ENCODE data around the gene ZBTB38. TPM values are rescaled to one million over a fixed set of nuclear protein-coding genes. Genes with fewer than 3 reads are reported as not detected.

The ZBTB38 gene
- total RNA-seq, 1 donor = 326 TPM

- TF ChIP-seq CTCF (IDR thresholded peaks at IDR 0.05; ENCODE audit: insufficient read depth, low read depth, low read length) = no peak
- DNase-seq (ENCODE audit: low read depth) = peak; percentile 76
- no peak overlapping the region for H3K4me3 ChIP-seq (ENCODE audit: low read depth, low read length)
Measured at GRCh38 chr3:141400073-141400971, 32.0 kb downstream of the ZBTB38 start.

GRCh38 chr3:141401095-141401494 is 32.8 kb downstream of the ZBTB38 start:
- DNase-seq (ENCODE audit: low read depth) = peak; percentile 43
- no peak overlapping the region for H3K4me3 ChIP-seq (ENCODE audit: low read depth, low read length)
- TF ChIP-seq CTCF (IDR thresholded peaks at IDR 0.05; ENCODE audit: insufficient read depth, low read depth, low read length) = no peak

- TF ChIP-seq CTCF (IDR thresholded peaks at IDR 0.05; ENCODE audit: insufficient read depth, low read depth, low read length) = no peak
- DNase-seq (ENCODE audit: low read depth) = peak; percentile 41
- peak overlapping the region; percentile 70 for H3K4me3 ChIP-seq (ENCODE audit: low read depth, low read length)
Measured at GRCh38 chr3:141401573-141402475, 33.5 kb downstream of the ZBTB38 start.

GRCh38 chr3:141402476-141403171 is 34.3 kb downstream of the ZBTB38 start:
- no peak for TF ChIP-seq CTCF (IDR thresholded peaks at IDR 0.05; ENCODE audit: insufficient read depth, low read depth, low read length)
- H3K4me3 ChIP-seq (ENCODE audit: low read depth, low read length) = peak overlapping the region; percentile 70
- peak; percentile 83 for DNase-seq (ENCODE audit: low read depth)

- DNase-seq (ENCODE audit: low read depth) = peak; percentile 72
- peak overlapping the region; percentile 70 for H3K4me3 ChIP-seq (ENCODE audit: low read depth, low read length)
- no peak for TF ChIP-seq CTCF (IDR thresholded peaks at IDR 0.05; ENCODE audit: insufficient read depth, low read depth, low read length)
Measured at GRCh38 chr3:141403576-141403975, 35.3 kb downstream of the ZBTB38 start.

GRCh38 chr3:141405025-141405424 is 36.7 kb downstream of the ZBTB38 start:
- TF ChIP-seq CTCF (IDR thresholded peaks at IDR 0.05; ENCODE audit: insufficient read depth, low read depth, low read length) = no peak
- DNase-seq (ENCODE audit: low read depth) = peak; percentile 53
- H3K4me3 ChIP-seq (ENCODE audit: low read depth, low read length) = no peak overlapping the region

Measured in fibroblast of villous mesenchyme (primary cell).